Cardiac muscle cell (in vitro differentiated cells and primary cell): ENCODE data around the gene EHF. TPM values are rescaled to one million over a fixed set of nuclear protein-coding genes. Genes with fewer than 3 reads are reported as not detected.

Experiments used
- DNase-seq, 2 donors: peaks; one replicate each; pipeline versions ENCODE4 v3.0.0 to v3.0.0-alpha.2; 2010 to 2017; ENCODE audit warnings: low read depth in 1 of 2, low spot score in 1 of 2
- H3K27ac ChIP-seq: fragments of 200-600 bp; sonication (generic); 2 replicates; pipeline ENCODE4 v1.5.1; 2016
- H3K27me3 ChIP-seq: fragments of 200-600 bp; sonication (generic); 2 replicates; pipeline ENCODE4 v1.6.0; 2016; ENCODE audit warnings: control low read depth
- H3K36me3 ChIP-seq: fragments of 200-600 bp; sonication (generic); 2 replicates; pipeline ENCODE4 v1.5.1; 2016; ENCODE audit warnings: control low read depth
- H3K4me1 ChIP-seq: fragments of 200-600 bp; sonication (generic); 2 replicates; pipeline ENCODE4 v1.8.1; 2017; ENCODE audit warnings: low read depth, mild to moderate bottlenecking, mixed run types
- H3K4me3 ChIP-seq: fragments of 200-600 bp; sonication (generic); 2 replicates; pipeline ENCODE4 v1.5.1; 2016; ENCODE audit warnings: mild to moderate bottlenecking
- H3K9me3 ChIP-seq: fragments of 200-600 bp; sonication (generic); 2 replicates; pipeline ENCODE4 v1.5.1; 2017; ENCODE audit warnings: low read depth, mild to moderate bottlenecking, control low read depth
- CTCF ChIP-seq: IDR thresholded peaks from 2 replicates; pipeline ENCODE4 v1.5.1; 2012; ENCODE audit warnings: low read depth, mild to moderate bottlenecking, low read length
- polyA plus RNA-seq: library from polyadenylated mRNA; unstranded; fragments of >200 nt; fragmentation: Nextera tagmentation; extraction: Ambion mirVana; gene quantifications from 2 replicates; pipeline ENCODE4 v1.2.1, GENCODE V29; 2016
- total RNA-seq: library from RNA; depleted of rRNA; stranded (reverse); fragments of >200 nt; gene quantifications from 2 replicates; pipeline ENCODE4 v1.2.3, GENCODE V29; 2016

EHF gene
- total and polyA plus RNA-seq, 2 experiments from 2014 or later = not detected

- H3K36me3 ChIP-seq = no peaks in the 10 kb centered on the region
- no peak overlapping the region for H3K4me3 ChIP-seq
- peaks cover 8% of the 10 kb centered on the region for H3K4me1 ChIP-seq
- no peak for DNase-seq
- no peak overlapping the region for H3K27ac ChIP-seq
- no peak for TF ChIP-seq CTCF
- H3K27me3 ChIP-seq = no peaks in the 10 kb centered on the region
- no peaks in the 10 kb centered on the region for H3K9me3 ChIP-seq
Observed at GRCh38 chr11:34595960-34596644, 24.8 kb upstream of the EHF start.

GRCh38 chr11:34599406-34599945 lies 21.4 kb upstream of the EHF start:
- no peaks in the 10 kb centered on the region for H3K36me3 ChIP-seq
- H3K4me1 ChIP-seq = peaks cover 14% of the 10 kb centered on the region
- H3K4me3 ChIP-seq = no peak overlapping the region
- no peak for TF ChIP-seq CTCF
- DNase-seq = peak in 1 of 2 donors; percentile 72
- no peak overlapping the region for H3K27ac ChIP-seq
- no peaks in the 10 kb centered on the region for H3K9me3 ChIP-seq
- no peaks in the 10 kb centered on the region for H3K27me3 ChIP-seq

GRCh38 chr11:34600339-34601084 lies 20.4 kb upstream of the EHF start:
- Histone ChIP-seq H3K9me3 (no peaks in the 10 kb centered on the region), H3K4me1 (peaks cover 14% of the 10 kb centered on the region), H3K27me3 (no peaks in the 10 kb centered on the region), H3K27ac (peak overlapping the region; percentile 73), H3K4me3 (no peak overlapping the region), H3K36me3 (no peaks in the 10 kb centered on the region)
- no peak for TF ChIP-seq CTCF
- DNase-seq = peak in 1 of 2 donors; percentile 37

GRCh38 chr11:34601085-34601444 lies 19.8 kb upstream of the EHF start:
- Histone ChIP-seq H3K9me3 (no peaks in the 10 kb centered on the region), H3K27me3 (no peaks in the 10 kb centered on the region), H3K27ac (peak overlapping the region; percentile 73), H3K4me1 (peaks cover 14% of the 10 kb centered on the region), H3K4me3 (no peak overlapping the region), H3K36me3 (no peaks in the 10 kb centered on the region)
- DNase-seq = peak in 1 of 2 donors; percentile 57
- no peak for TF ChIP-seq CTCF

- Histone ChIP-seq H3K4me1 (peaks cover 14% of the 10 kb centered on the region), H3K27ac (no peak overlapping the region), H3K36me3 (no peaks in the 10 kb centered on the region), H3K27me3 (no peaks in the 10 kb centered on the region), H3K4me3 (no peak overlapping the region), H3K9me3 (no peaks in the 10 kb centered on the region)
- no peak for TF ChIP-seq CTCF
- no peak for DNase-seq
Observed at GRCh38 chr11:34601609-34602008, 19.3 kb upstream of the EHF start.
